OCI-M1 (cell line): ENCODE data around the gene HDAC1.

ENCODE experiments used
- DNase-seq: peaks from one replicate; lab custom pipeline; 2025; lab: John Stamatoyannopoulos, UW

HDAC1 gene

GRCh38 chr1:32373996-32374592, 82.2 kb downstream of the HDAC1 start:
- no peak for DNase-seq

GRCh38 chr1:32376199-32376598, 84.3 kb downstream of the HDAC1 start:
- no peak for DNase-seq

GRCh38 chr1:32377541-32378220, 85.8 kb downstream of the HDAC1 start:
- DNase-seq, result no peak

GRCh38 chr1:32380057-32380456, 88.2 kb downstream of the HDAC1 start:
- DNase-seq, result no peak
